Loucy (cell line): ENCODE measurements around the gene JAK3.
A peak's percentile ranks its signal among the peaks of the same experiment; 100 is the strongest.

Source experiments
- H2AFZ ChIP-seq: fragments of 200-600 bp; sonication (generic); 2 replicates; pipeline ENCODE4 v1.6.0; 2016; ENCODE audit warnings: antibody characterized with exemption, mild to moderate bottlenecking, low read length, moderate library complexity
- H3F3A ChIP-seq: fragments of 200-600 bp; 2 replicates; pipeline ENCODE4 v1.6.0; 2016; ENCODE audit warnings: antibody characterized with exemption, low read depth, mild to moderate bottlenecking
- H3K27me3 ChIP-seq: fragments of 200-600 bp; sonication (generic); 2 replicates; pipeline ENCODE4 v1.6.1; 2014; ENCODE audit warnings: low read length, mild to moderate bottlenecking; ENCODE audit not compliant: insufficient read depth, poor library complexity, severe bottlenecking
- H3K36me3 ChIP-seq: fragments of 200-600 bp; sonication (generic); 2 replicates; pipeline ENCODE4 v1.6.1; 2016; ENCODE audit warnings: low read length; ENCODE audit not compliant: insufficient read depth
- H3K4me1 ChIP-seq: fragments of 200-600 bp; sonication (generic); 2 replicates; pipeline ENCODE4 v1.5.1; 2014; ENCODE audit warnings: low read length, mild to moderate bottlenecking; ENCODE audit not compliant: insufficient read depth, poor library complexity, severe bottlenecking
- H3K4me2 ChIP-seq: fragments of 200-600 bp; sonication (generic); 2 replicates; pipeline ENCODE4 v1.6.0; 2014; ENCODE audit warnings: antibody characterized with exemption, low read length, low read depth, mild to moderate bottlenecking; ENCODE audit not compliant: poor library complexity, severe bottlenecking
- H3K4me3 ChIP-seq: fragments of 200-600 bp; sonication (generic); 2 replicates; pipeline ENCODE4 v1.5.1; 2014; ENCODE audit warnings: low read length, mild to moderate bottlenecking, mixed read lengths; ENCODE audit not compliant: poor library complexity, severe bottlenecking
- H3K79me2 ChIP-seq: fragments of 200-600 bp; sonication (generic); 2 replicates; pipeline ENCODE4 v1.6.1; 2014; ENCODE audit warnings: low read length; ENCODE audit not compliant: insufficient read depth
- H3K9ac ChIP-seq: fragments of 200-600 bp; sonication (generic); 2 replicates; pipeline ENCODE4 v1.6.0; 2014; ENCODE audit warnings: mild to moderate bottlenecking, low read depth, low read length, moderate library complexity; ENCODE audit not compliant: poor library complexity, severe bottlenecking
- H3K9me2 ChIP-seq: fragments of 200-600 bp; sonication (generic); replicated peaks from 2 replicates; pipeline ENCODE4 v1.6.1; 2016; ENCODE audit warnings: low read depth, low read length, mixed read lengths
- H3K9me3 ChIP-seq: fragments of 200-600 bp; sonication (generic); 2 replicates; pipeline ENCODE4 v1.6.1; 2014; ENCODE audit warnings: mild to moderate bottlenecking, antibody characterized with exemption, low read length, low read depth; ENCODE audit not compliant: insufficient read depth
- H4K20me1 ChIP-seq: fragments of 200-600 bp; sonication (generic); 2 replicates; pipeline ENCODE4 v1.6.0; 2014; ENCODE audit warnings: antibody characterized with exemption, low read length, mild to moderate bottlenecking; ENCODE audit not compliant: insufficient read depth, poor library complexity, severe bottlenecking
- CTCF ChIP-seq: fragments of 200-600 bp; sonication (generic); conservative IDR thresholded peaks from 2 replicates; pipeline ENCODE4 v1.5.1; 2014; ENCODE audit warnings: mild to moderate bottlenecking, antibody characterized with exemption, low read length
- EZH2phosphoT487 ChIP-seq: fragments of 200-600 bp; IDR thresholded peaks from 2 replicates; pipeline ENCODE4 v1.6.1; 2018; ENCODE audit warnings: antibody characterized with exemption, mild to moderate bottlenecking, moderate library complexity, borderline replicate concordance

JAK3 gene

DNA sequence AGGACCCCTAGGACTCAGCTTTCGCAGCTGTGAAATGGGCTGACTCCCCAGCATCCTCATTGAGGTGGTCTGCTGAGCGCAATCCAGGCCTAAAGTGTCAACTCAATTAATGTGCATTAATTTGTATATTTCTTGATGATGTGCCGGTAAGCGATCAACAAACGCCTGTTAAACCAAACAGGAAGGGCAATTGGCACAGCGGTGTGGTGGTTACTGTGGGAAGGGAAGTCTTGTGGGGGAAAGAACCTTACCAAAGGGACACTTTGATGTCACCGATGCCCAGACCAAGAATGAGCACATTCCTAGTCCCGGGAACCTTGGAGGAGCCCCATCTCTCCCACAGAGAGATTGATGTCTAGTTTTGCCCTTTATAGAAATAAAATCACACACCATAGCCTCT, 1.6 kb downstream of the JAK3 start:
- Histone ChIP-seq H3K4me3 (peak overlapping the region; percentile 74), H3F3A (no peaks in the 10 kb centered on the region), H2AFZ (no peak overlapping the region), H3K79me2 (peaks cover 38% of the 10 kb centered on the region), H3K9me3 (no peaks in the 10 kb centered on the region), H3K36me3 (peaks cover 5% of the 10 kb centered on the region; the same call in 1 of the 2 replicates), H3K9me2 (no peaks in the 10 kb centered on the region), H3K4me1 (peaks cover 41% of the 10 kb centered on the region), H3K9ac (peak overlapping the region; percentile 83), H3K27me3 (no peaks in the 10 kb centered on the region), H3K4me2 (peak overlapping the region; percentile 84), H4K20me1 (peaks cover 3% of the 10 kb centered on the region)
- TF ChIP-seq EZH2phosphoT487: no peak
- no peak for TF ChIP-seq CTCF

- Histone ChIP-seq H3K9ac (no peak overlapping the region), H3K4me2 (peak overlapping the region; percentile 11), H2AFZ (no peak overlapping the region)
Measured at GRCh38 chr19:17843908-17844490, 3.8 kb downstream of the JAK3 start.

DNA sequence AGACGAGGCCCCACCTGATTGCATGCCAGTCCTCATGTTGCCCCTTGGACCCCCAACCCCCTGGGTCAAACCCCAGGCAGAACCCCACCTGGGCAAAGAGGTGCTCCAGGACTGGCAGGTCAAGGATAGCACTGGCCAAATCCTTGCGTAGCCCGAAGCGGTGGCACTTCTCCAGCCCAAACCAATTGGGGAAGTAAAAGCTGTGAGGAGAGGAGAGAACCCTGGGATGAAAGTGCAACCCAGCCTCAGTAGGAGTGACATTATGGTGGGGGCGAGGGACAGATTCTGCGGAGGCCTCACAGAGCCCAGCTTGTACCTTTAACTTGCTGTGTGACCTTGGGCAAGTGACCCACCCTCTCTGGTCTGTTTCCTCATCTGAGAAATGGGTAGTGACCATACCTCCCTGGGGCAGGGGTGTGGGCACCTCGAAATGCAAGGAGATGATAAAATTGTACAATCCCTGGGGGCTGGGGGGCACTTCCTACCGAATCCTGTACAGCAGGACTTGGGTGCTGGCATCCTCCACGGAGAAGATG, 4.4 kb downstream of the JAK3 start:
- Histone ChIP-seq H3K4me3 (no peak overlapping the region), H3K4me2 (no peak overlapping the region), H3K9me2 (no peaks in the 10 kb centered on the region), H3K79me2 (peaks cover 38% of the 10 kb centered on the region), H2AFZ (no peak overlapping the region), H3K27me3 (no peaks in the 10 kb centered on the region), H3K36me3 (peaks cover 16% of the 10 kb centered on the region; the same call in 1 of the 2 replicates), H4K20me1 (peaks cover 3% of the 10 kb centered on the region), H3K9ac (no peak overlapping the region), H3K4me1 (peaks cover 22% of the 10 kb centered on the region), H3F3A (no peaks in the 10 kb centered on the region), H3K9me3 (no peaks in the 10 kb centered on the region)
- no peak for TF ChIP-seq CTCF
- no peak for TF ChIP-seq EZH2phosphoT487

More at GRCh38 chr19:17843908-17844490, 3.8 kb downstream of the JAK3 start:
- Histone ChIP-seq H4K20me1 (peaks cover 3% of the 10 kb centered on the region), H3K4me1 (peaks cover 27% of the 10 kb centered on the region), H3K4me3 (no peak overlapping the region), H3K9me2 (no peaks in the 10 kb centered on the region), H3K36me3 (peaks cover 16% of the 10 kb centered on the region; the same call in 1 of the 2 replicates), H3F3A (no peaks in the 10 kb centered on the region), H3K27me3 (no peaks in the 10 kb centered on the region), H3K79me2 (peaks cover 38% of the 10 kb centered on the region), H3K9me3 (no peaks in the 10 kb centered on the region)
- TF ChIP-seq EZH2phosphoT487 (no peak), CTCF (no peak)
